HG03108 (cell line): ENCODE results near the gene GCFC2.

Experiments
- ATAC-seq: cut with Tn5 transposase; IDR thresholded peaks from one replicate; pipeline ENCODE4 v1.9.1; 2021; ENCODE audit warnings: moderate library complexity; ENCODE audit not compliant: unreplicated experiment

GCFC2 gene

GRCh38 chr2:75632091-75632701 is 78.5 kb downstream of the GCFC2 start:
- ATAC-seq, result no peak

GRCh38 chr2:75627902-75628504 is 82.7 kb downstream of the GCFC2 start:
- ATAC-seq, result peak; percentile 81

- ATAC-seq, result no peak
Observed at GRCh38 chr2:75622929-75623328, 87.8 kb downstream of the GCFC2 start.

DNA sequence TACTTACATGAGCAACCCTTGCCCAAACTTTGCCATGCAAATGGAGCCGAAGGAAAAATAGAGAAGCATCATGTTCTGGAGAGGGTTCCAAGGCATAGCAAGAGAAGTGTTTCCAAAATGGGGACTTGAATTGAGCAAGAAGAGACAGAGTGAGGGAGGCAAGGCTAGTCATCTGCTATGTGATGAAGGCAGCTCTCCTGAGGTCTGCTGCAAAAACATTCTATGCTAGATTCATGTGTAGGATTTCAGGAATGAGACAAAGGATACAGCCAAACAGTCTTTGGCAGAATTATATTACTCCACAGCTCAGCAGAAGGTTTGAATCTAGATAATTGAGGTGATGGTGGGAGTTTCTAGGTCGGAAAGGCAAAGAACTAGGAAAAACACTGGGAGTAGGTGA is 88.2 kb downstream of the GCFC2 start:
- no peak for ATAC-seq

DNA sequence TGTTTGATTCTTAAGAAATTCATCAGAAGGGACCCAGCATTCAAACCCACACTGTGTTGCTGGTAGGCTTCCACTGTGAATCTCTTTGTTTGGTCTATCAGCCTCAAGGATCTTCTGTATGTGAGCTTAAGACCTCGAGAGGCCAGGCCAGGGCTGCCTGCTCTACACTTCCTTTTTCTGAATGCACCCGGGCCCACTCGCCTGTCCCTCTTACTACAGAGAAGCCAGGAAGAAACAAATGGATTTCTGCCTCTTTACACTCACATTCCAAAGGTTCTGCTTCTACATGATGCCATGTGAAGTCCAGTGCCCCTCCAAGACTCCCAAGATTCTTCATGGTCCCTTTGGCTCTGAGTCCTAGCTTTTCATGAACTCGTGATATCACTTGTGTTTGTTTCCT is 89.5 kb downstream of the GCFC2 start:
- no peak for ATAC-seq

GRCh38 chr2:75619956-75620740 is 90.6 kb downstream of the GCFC2 start:
- no peak for ATAC-seq

GRCh38 chr2:75616933-75617332 is 93.8 kb downstream of the GCFC2 start:
- no peak for ATAC-seq

GRCh38 chr2:75616406-75616805 is 94.3 kb downstream of the GCFC2 start:
- no peak for ATAC-seq

- ATAC-seq, result no peak
Observed at GRCh38 chr2:75614162-75614651, 96.5 kb downstream of the GCFC2 start.

DNA sequence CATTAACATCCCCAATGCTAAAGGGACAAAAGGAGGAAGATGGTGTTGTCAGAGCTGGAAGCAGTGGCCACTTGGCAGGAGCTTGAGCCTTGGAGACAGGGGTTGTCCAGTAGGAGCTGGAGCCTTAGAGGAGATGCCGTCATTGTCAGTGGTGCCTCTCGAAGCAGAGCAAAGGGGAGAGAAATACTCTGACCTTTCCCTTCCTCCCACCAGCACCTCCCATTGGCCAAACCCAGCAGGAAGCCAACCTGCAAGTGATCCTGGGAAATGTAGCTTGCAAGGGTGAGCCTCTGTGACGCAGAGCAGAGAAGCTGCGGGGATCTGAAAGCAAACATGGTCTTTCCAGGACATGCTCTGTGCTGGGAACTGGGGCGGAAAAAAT is 97.9 kb downstream of the GCFC2 start:
- ATAC-seq, result no peak
